8988T (cell line): Measurements from ENCODE around the gene CAMSAP1.

Experiments
- DNase-seq: peaks from one replicate; pipeline ENCODE4 v3.0.0; 2011

CAMSAP1 gene

GRCh38 chr9:135771401-135772051, 135.8 kb downstream of the CAMSAP1 start:
- no peak for DNase-seq

- DNase-seq, result no peak
Measured at GRCh38 chr9:135770771-135771170, 136.6 kb downstream of the CAMSAP1 start.

GRCh38 chr9:135770203-135770535, 137.2 kb downstream of the CAMSAP1 start:
- no peak for DNase-seq

GRCh38 chr9:135769489-135770202, 137.7 kb downstream of the CAMSAP1 start:
- DNase-seq, result no peak

GRCh38 chr9:135768516-135769218, 138.7 kb downstream of the CAMSAP1 start:
- no peak for DNase-seq

GRCh38 chr9:135766707-135767106, 140.6 kb downstream of the CAMSAP1 start:
- no peak for DNase-seq

- no peak for DNase-seq
Measured at GRCh38 chr9:135766251-135766650, 141.1 kb downstream of the CAMSAP1 start.

- no peak for DNase-seq
Measured at GRCh38 chr9:135765416-135765815, 141.9 kb downstream of the CAMSAP1 start.

- no peak for DNase-seq
Measured at GRCh38 chr9:135764731-135765130, 142.6 kb downstream of the CAMSAP1 start.

GRCh38 chr9:135763716-135764446, 143.5 kb downstream of the CAMSAP1 start:
- DNase-seq, result no peak

GRCh38 chr9:135762921-135763320, 144.4 kb downstream of the CAMSAP1 start:
- DNase-seq, result no peak

- no peak for DNase-seq
Measured at GRCh38 chr9:135761845-135762168, 145.5 kb downstream of the CAMSAP1 start.

GRCh38 chr9:135761150-135761844, 146.0 kb downstream of the CAMSAP1 start:
- no peak for DNase-seq

- no peak for DNase-seq
Measured at GRCh38 chr9:135760465-135760864, 146.9 kb downstream of the CAMSAP1 start.

GRCh38 chr9:135759676-135760300, 147.6 kb downstream of the CAMSAP1 start:
- DNase-seq, result no peak

- DNase-seq, result no peak
Measured at GRCh38 chr9:135758870-135759269, 148.5 kb downstream of the CAMSAP1 start.
